ENCODE data around the gene LRMDA.

GRCh38 chr10:75655791-75656451 is 224.5 kb downstream of the LRMDA start:
- TF ChIP-seq CTCF (IDR thresholded peaks at IDR 0.05): no peak
- no peak for TF ChIP-seq POLR2AphosphoS5 (IDR thresholded peaks at IDR 0.05)
